ENCODE data around the gene THUMPD3. TPM values are rescaled to one million over a fixed set of nuclear protein-coding genes. Genes with fewer than 3 reads are reported as not detected.
A peak's percentile ranks its signal among the peaks of the same experiment; 100 is the strongest.

Gene THUMPD3
- polyA plus RNA-seq, 3 donors = 10.2 to 13.1 (median 11.5) TPM

DNA sequence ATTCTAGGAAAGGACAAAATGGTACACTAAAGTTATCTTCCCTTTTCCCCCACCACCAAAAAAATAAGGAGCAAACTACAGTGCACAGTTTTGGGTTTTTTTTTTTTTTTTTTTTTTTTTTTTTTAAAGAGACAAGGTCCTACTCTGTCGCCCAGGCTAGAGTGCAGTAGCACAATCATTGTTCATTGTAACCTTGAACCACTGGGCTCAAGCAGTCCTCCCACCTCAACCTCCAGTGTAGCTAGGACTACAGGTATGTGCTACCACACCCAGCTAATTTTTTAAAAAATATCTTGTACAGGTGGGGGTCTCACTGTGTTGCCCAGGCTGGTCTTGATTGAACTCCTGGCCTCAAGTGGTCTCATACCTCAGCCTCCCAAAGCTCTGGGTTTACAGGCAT is 49.4 kb downstream of the THUMPD3 start:
- H3K4me3 Mint-ChIP-seq = no peak overlapping the region
- H3K27ac Mint-ChIP-seq = peak overlapping the region in 6 of 7 donors; percentile 19 to 82 (median 60)
- no peak overlapping the region for H2AFZ ChIP-seq (ENCODE audit: insufficient read depth, low read depth, low read length, poor library complexity, severe bottlenecking)
- H3K4me3 ChIP-seq (replicated peaks in 1 of 3; ENCODE audit: low read depth in 2 of 3, low read length in 3 of 3) = no peak overlapping the region
- DNase-seq = no peak
- H3K4me2 ChIP-seq (replicated peaks; ENCODE audit: extremely low read depth, low read length, poor library complexity, severe bottlenecking) = no peak overlapping the region
- TF ChIP-seq CTCF (IDR thresholded peaks at IDR 0.05) = no peak
- no CpG with 5 or more reads among the region's 1 CpG for WGBS (ENCODE audit: insufficient coverage)
- peaks cover 23 to 37% of the 10 kb centered on the region in 2 donors for H3K4me1 ChIP-seq (ENCODE audit: control insufficient read depth in 1 of 2, insufficient read depth in 2 of 2, low read length in 2 of 2)
- peaks cover 42% of the 10 kb centered on the region for H3K4me1 Mint-ChIP-seq
- no peaks in the 10 kb centered on the region for H3K9me3 Mint-ChIP-seq
- H3K79me2 ChIP-seq (ENCODE audit: insufficient read depth, low read length) = peaks cover 98% of the 10 kb centered on the region
- intact Hi-C loops (cut with micrococcal nuclease) = no loop called here
- H3K27ac ChIP-seq (ENCODE audit: low read depth in 1 of 2, low read length in 2 of 2) = peak overlapping the region in 1 of 2 donors; percentile 55
- H3K36me3 ChIP-seq (replicated peaks in 1 of 2; ENCODE audit: control insufficient read depth in 1 of 2, insufficient read depth in 2 of 2, low read length in 2 of 2) = peaks cover 0 to 7% of the 10 kb centered on the region in 2 donors
- H3K9me3 ChIP-seq (replicated peaks in 1 of 2; ENCODE audit: control insufficient read depth in 1 of 2, insufficient read depth in 1 of 2, low read length in 2 of 2) = no peaks in the 10 kb centered on the region
- no peaks in the 10 kb centered on the region for H3K27me3 ChIP-seq (ENCODE audit: control insufficient read depth in 2 of 2, insufficient read depth in 2 of 2, low read length in 2 of 2)
- H3K9ac ChIP-seq (ENCODE audit: insufficient read depth, low read length, poor library complexity, severe bottlenecking) = no peak overlapping the region
- H3K27me3 Mint-ChIP-seq (ENCODE audit: low read depth in 3 of 3) = peaks cover 0 to 2% (median 0%) of the 10 kb centered on the region in 3 donors
- H4K20me1 ChIP-seq (ENCODE audit: insufficient read depth, low read length) = peaks cover 93% of the 10 kb centered on the region
- peaks cover 5 to 7% of the 10 kb centered on the region in 2 donors for H3K36me3 Mint-ChIP-seq

GRCh38 chr3:9414826-9415225 is 52.0 kb downstream of the THUMPD3 start:
- Histone ChIP-seq H2AFZ (ENCODE audit: insufficient read depth, low read depth, low read length, poor library complexity, severe bottlenecking) (no peak overlapping the region), H3K79me2 (ENCODE audit: insufficient read depth, low read length) (peaks cover 98% of the 10 kb centered on the region), H3K9me3 (replicated peaks in 1 of 2; ENCODE audit: control insufficient read depth in 1 of 2, insufficient read depth in 1 of 2, low read length in 2 of 2) (no peaks in the 10 kb centered on the region), H3K9ac (ENCODE audit: insufficient read depth, low read length, poor library complexity, severe bottlenecking) (no peak overlapping the region), H3K27me3 (ENCODE audit: control insufficient read depth in 2 of 2, insufficient read depth in 2 of 2, low read length in 2 of 2) (no peaks in the 10 kb centered on the region), H3K4me2 (replicated peaks; ENCODE audit: extremely low read depth, low read length, poor library complexity, severe bottlenecking) (no peak overlapping the region), H3K36me3 (replicated peaks in 1 of 2; ENCODE audit: control insufficient read depth in 1 of 2, insufficient read depth in 2 of 2, low read length in 2 of 2) (peaks cover 0 to 7% of the 10 kb centered on the region in 2 donors), H3K4me1 (ENCODE audit: control insufficient read depth in 1 of 2, insufficient read depth in 2 of 2, low read length in 2 of 2) (peaks cover 18 to 27% of the 10 kb centered on the region in 2 donors), H4K20me1 (ENCODE audit: insufficient read depth, low read length) (peaks cover 96% of the 10 kb centered on the region), H3K4me3 (replicated peaks in 1 of 3; ENCODE audit: low read depth in 2 of 3, low read length in 3 of 3) (no peak overlapping the region), H3K27ac (ENCODE audit: low read depth in 1 of 2, low read length in 2 of 2) (no peak overlapping the region)
- DNase-seq = no peak
- peaks cover 5 to 7% of the 10 kb centered on the region in 2 donors for H3K36me3 Mint-ChIP-seq
- peaks cover 25% of the 10 kb centered on the region for H3K4me1 Mint-ChIP-seq
- H3K27me3 Mint-ChIP-seq (ENCODE audit: low read depth in 3 of 3) = peaks cover 0 to 2% (median 0%) of the 10 kb centered on the region in 3 donors
- H3K4me3 Mint-ChIP-seq = no peak overlapping the region
- no peak overlapping the region for H3K27ac Mint-ChIP-seq
- no peak for TF ChIP-seq CTCF (IDR thresholded peaks at IDR 0.05)
- H3K9me3 Mint-ChIP-seq = no peaks in the 10 kb centered on the region
- intact Hi-C loops (cut with micrococcal nuclease) = no loop called here
